Esophagus squamous epithelium (tissue), 4 donors: ENCODE results near the gene IFNAR2.

Experiments
- POLR2A ChIP-seq, 4 donors: fragments of 450-650 bp; IDR thresholded peaks; one replicate each; pipeline ENCODE4 v1.6.1; 2017; ENCODE audit warnings: antibody characterized with exemption in 4 of 4, mild to moderate bottlenecking in 4 of 4, moderate library complexity in 3 of 4
- TF ChIP-seq, protein P1 (sequence below), 6 experiments: fragments of 450-650 bp in 4 of 6; fragments of 200-600 bp in 2 of 6; sonication (generic) in 2 of 6; IDR thresholded peaks; one replicate each; pipeline ENCODE4 v1.5.1; 2016 to 2019; ENCODE audit warnings: antibody characterized with exemption in 6 of 6, mild to moderate bottlenecking in 4 of 6, moderate library complexity in 4 of 6

DNA sequence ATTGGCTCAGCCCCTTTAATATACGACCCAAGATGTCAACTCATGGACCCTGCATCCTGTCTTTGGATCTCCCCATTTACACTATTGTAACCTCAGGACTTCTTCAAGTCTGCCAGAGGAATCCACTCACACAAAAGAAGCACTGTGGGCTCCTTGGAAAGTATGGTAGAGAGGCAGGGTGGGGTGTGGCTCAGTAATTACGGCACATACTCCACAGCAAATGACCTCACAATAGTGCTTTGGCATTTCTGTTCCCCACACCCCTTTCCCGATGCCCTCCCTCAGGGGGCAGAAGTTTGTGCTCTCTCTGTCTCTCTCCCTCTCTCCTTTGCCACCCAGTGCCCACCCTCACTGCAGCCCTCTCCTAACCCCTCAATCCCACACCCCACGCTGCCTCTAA, 27.8 kb upstream of the IFNAR2 start:
- TF ChIP-seq, protein P1, sequence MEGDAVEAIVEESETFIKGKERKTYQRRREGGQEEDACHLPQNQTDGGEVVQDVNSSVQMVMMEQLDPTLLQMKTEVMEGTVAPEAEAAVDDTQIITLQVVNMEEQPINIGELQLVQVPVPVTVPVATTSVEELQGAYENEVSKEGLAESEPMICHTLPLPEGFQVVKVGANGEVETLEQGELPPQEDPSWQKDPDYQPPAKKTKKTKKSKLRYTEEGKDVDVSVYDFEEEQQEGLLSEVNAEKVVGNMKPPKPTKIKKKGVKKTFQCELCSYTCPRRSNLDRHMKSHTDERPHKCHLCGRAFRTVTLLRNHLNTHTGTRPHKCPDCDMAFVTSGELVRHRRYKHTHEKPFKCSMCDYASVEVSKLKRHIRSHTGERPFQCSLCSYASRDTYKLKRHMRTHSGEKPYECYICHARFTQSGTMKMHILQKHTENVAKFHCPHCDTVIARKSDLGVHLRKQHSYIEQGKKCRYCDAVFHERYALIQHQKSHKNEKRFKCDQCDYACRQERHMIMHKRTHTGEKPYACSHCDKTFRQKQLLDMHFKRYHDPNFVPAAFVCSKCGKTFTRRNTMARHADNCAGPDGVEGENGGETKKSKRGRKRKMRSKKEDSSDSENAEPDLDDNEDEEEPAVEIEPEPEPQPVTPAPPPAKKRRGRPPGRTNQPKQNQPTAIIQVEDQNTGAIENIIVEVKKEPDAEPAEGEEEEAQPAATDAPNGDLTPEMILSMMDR (IDR thresholded peaks at IDR 0.05) = no peak
- TF ChIP-seq POLR2A (IDR thresholded peaks at IDR 0.05) = no peak
